Parathyroid adenoma (tissue), 2 donors: ENCODE data around the gene TMEM63B.
"Not testable (repeated sequence)": the region's sequence is repeated elsewhere in the genome, so short reads cannot be mapped to it uniquely, and the experiment has no call there.

Source experiments
- H2AFZ ChIP-seq: fragments of 300-600 bp; sonication (generic); one replicate; pipeline ENCODE4 v1.7.0; 2017; ENCODE audit warnings: antibody characterized with exemption, mild to moderate bottlenecking
- H3K27ac ChIP-seq: fragments of 300-600 bp; sonication (generic); one replicate; pipeline ENCODE4 v1.7.0; 2017
- H3K27me3 ChIP-seq: fragments of 300-600 bp; sonication (generic); one replicate; pipeline ENCODE4 v1.7.0; 2017; ENCODE audit warnings: low read length; ENCODE audit not compliant: control insufficient read depth, insufficient read depth
- H3K36me3 ChIP-seq: fragments of 300-600 bp; sonication (generic); one replicate; pipeline ENCODE4 v1.7.0; 2017; ENCODE audit warnings: low read length; ENCODE audit not compliant: control insufficient read depth, insufficient read depth
- H3K4me1 ChIP-seq: fragments of 300-600 bp; sonication (generic); one replicate; pipeline ENCODE4 v1.7.0; 2017; ENCODE audit warnings: control low read depth
- H3K4me2 ChIP-seq: fragments of 300-600 bp; sonication (generic); one replicate; pipeline ENCODE4 v1.7.0; 2017; ENCODE audit warnings: low read length
- H3K4me3 ChIP-seq: fragments of 300-600 bp; sonication (generic); one replicate; pipeline ENCODE4 v1.7.0; 2017; ENCODE audit warnings: low read depth, low read length
- H3K79me2 ChIP-seq: fragments of 300-600 bp; sonication (generic); one replicate; pipeline ENCODE4 v1.7.0; 2017; ENCODE audit warnings: control low read depth
- H3K9ac ChIP-seq: fragments of 300-600 bp; sonication (generic); one replicate; pipeline ENCODE4 v1.7.0; 2017; ENCODE audit warnings: mild to moderate bottlenecking
- H3K9me3 ChIP-seq: fragments of 300-600 bp; sonication (generic); one replicate; pipeline ENCODE4 v1.7.0; 2017; ENCODE audit warnings: low read length; ENCODE audit not compliant: control insufficient read depth
- CTCF ChIP-seq: fragments of 300-600 bp; sonication (generic); IDR thresholded peaks from one replicate; pipeline ENCODE4 v1.7.0; 2017; ENCODE audit warnings: antibody characterized with exemption, mild to moderate bottlenecking
- donor health status: primary hyperparathyroidism.

Gene TMEM63B

GRCh38 chr6:44138717-44139350, 11.5 kb downstream of the TMEM63B start:
- no peaks in the 10 kb centered on the region for H3K9me3 ChIP-seq
- no peak overlapping the region for H3K4me2 ChIP-seq
- no peak overlapping the region for H3K27ac ChIP-seq
- H3K27me3 ChIP-seq, result no peaks in the 10 kb centered on the region
- no peak overlapping the region for H3K9ac ChIP-seq
- H3K4me3 ChIP-seq, result no peak overlapping the region
- no peak for TF ChIP-seq CTCF
- H2AFZ ChIP-seq, result no peak overlapping the region
- no peaks in the 10 kb centered on the region for H3K36me3 ChIP-seq
- no peaks in the 10 kb centered on the region for H3K4me1 ChIP-seq
- no peaks in the 10 kb centered on the region for H3K79me2 ChIP-seq

GRCh38 chr6:44139351-44139743, 12.0 kb downstream of the TMEM63B start:
- H3K79me2 ChIP-seq, result no peaks in the 10 kb centered on the region
- TF ChIP-seq CTCF, result no peak

GRCh38 chr6:44142835-44143234, 15.5 kb downstream of the TMEM63B start:
- Histone ChIP-seq H3K36me3 (no peaks in the 10 kb centered on the region), H3K27me3 (no peaks in the 10 kb centered on the region), H3K9ac (no peak overlapping the region), H3K79me2 (no peaks in the 10 kb centered on the region), H3K4me2 (no peak overlapping the region), H3K27ac (no peak overlapping the region), H2AFZ (no peak overlapping the region), H3K9me3 (no peaks in the 10 kb centered on the region), H3K4me1 (no peaks in the 10 kb centered on the region), H3K4me3 (no peak overlapping the region)
- no peak for TF ChIP-seq CTCF

More at GRCh38 chr6:44139351-44139743, 12.0 kb downstream of the TMEM63B start:
- no peak overlapping the region for H3K4me3 ChIP-seq
- H3K9ac ChIP-seq, result no peak overlapping the region
- no peaks in the 10 kb centered on the region for H3K36me3 ChIP-seq
- no peaks in the 10 kb centered on the region for H3K27me3 ChIP-seq
- no peak overlapping the region for H3K4me2 ChIP-seq
- H2AFZ ChIP-seq, result no peak overlapping the region
- no peak overlapping the region for H3K27ac ChIP-seq
- H3K9me3 ChIP-seq, result no peaks in the 10 kb centered on the region
- H3K4me1 ChIP-seq, result no peaks in the 10 kb centered on the region

GRCh38 chr6:44143731-44144130, 16.4 kb downstream of the TMEM63B start:
- Histone ChIP-seq H3K9me3 (no peaks in the 10 kb centered on the region), H3K36me3 (no peaks in the 10 kb centered on the region), H3K9ac (no peak overlapping the region), H3K4me2 (no peak overlapping the region), H3K79me2 (no peaks in the 10 kb centered on the region), H3K4me1 (no peaks in the 10 kb centered on the region), H3K4me3 (no peak overlapping the region), H3K27me3 (no peaks in the 10 kb centered on the region), H2AFZ (no peak overlapping the region), H3K27ac (no peak overlapping the region)
- no peak for TF ChIP-seq CTCF

- not testable (repeated sequence) for H3K4me3 ChIP-seq, H3K27ac ChIP-seq, H3K27me3 ChIP-seq, H3K4me1 ChIP-seq, H3K36me3 ChIP-seq, H3K9ac ChIP-seq, H3K9me3 ChIP-seq, H2AFZ ChIP-seq, H3K4me2 ChIP-seq, H3K79me2 ChIP-seq
These were observed 17.2 kb downstream of the TMEM63B start for GRCh38 chr6:44144536-44144935.
